IMR-90 (cell line): Measurements from ENCODE around the gene SLC17A9. TPM values are rescaled to one million over a fixed set of nuclear protein-coding genes. Genes with fewer than 3 reads are reported as not detected.

ENCODE experiments used
- ATAC-seq: fragments of 200-7000 bp; cut with Tn5 transposase; 2 replicates; pipeline ENCODE4 v1.9.1; 2020; ENCODE audit warnings: low read depth, mild to moderate bottlenecking, moderate library complexity
- BruUV-seq: library from RNA; stranded (reverse); fragments of 400-500 nt; replicated peaks from 2 replicates; lab custom pipeline; 2021; lab: Mats Ljungman, UMichigan
- CTCF ChIA-PET: fragments of 300-600 bp; formaldehyde crosslinking; extraction: SDS; loops from one replicate; lab custom pipeline; 2021; ENCODE audit warnings: antibody characterized with exemption; lab: Yijun Ruan, JAX
- POLR2A ChIA-PET: fragments of 300-600 bp; sonication (Branson Sonifier 250); formaldehyde crosslinking; loops from one replicate; lab custom pipeline; 2022; ENCODE audit warnings: antibody characterized with exemption; ENCODE audit not compliant: unreplicated experiment; lab: Charles Lee
- DNase-seq: peaks from one replicate; pipeline ENCODE4 v3.0.0; 2013
- H2AFZ ChIP-seq: replicated peaks from 2 replicates; pipeline ENCODE3; 2013; ENCODE audit warnings: low read length, mild to moderate bottlenecking; ENCODE audit not compliant: poor library complexity
- H2AK5ac ChIP-seq: 2 replicates; pipeline ENCODE4 v1.6.1; 2013; ENCODE audit warnings: low read depth, low read length, inconsistent platforms
- H2AK9ac ChIP-seq: replicated peaks from 2 replicates; pipeline ENCODE3; 2013; ENCODE audit warnings: mild to moderate bottlenecking, low read depth, low read length, moderate library complexity; ENCODE audit not compliant: poor library complexity
- H2BK120ac ChIP-seq: 2 replicates; pipeline ENCODE4 v1.6.1; 2013; ENCODE audit warnings: low read depth, low read length, inconsistent platforms
- H2BK15ac ChIP-seq: 3 replicates; pipeline ENCODE4 v1.6.1; 2013; ENCODE audit warnings: low read depth, low read length, inconsistent platforms
- H2BK20ac ChIP-seq: 2 replicates; pipeline ENCODE4 v1.6.1; 2013; ENCODE audit warnings: low read depth, mild to moderate bottlenecking, inconsistent platforms, low read length, moderate library complexity
- H2BK5ac ChIP-seq: 2 replicates; pipeline ENCODE4 v1.6.1; 2013; ENCODE audit warnings: mild to moderate bottlenecking, low read depth, low read length, inconsistent platforms; ENCODE audit not compliant: poor library complexity, severe bottlenecking
- H3K14ac ChIP-seq: replicated peaks from 2 replicates; pipeline ENCODE4 v1.6.1; 2013; ENCODE audit warnings: low read depth, low read length, inconsistent platforms
- H3K18ac ChIP-seq: 2 replicates; pipeline ENCODE4 v1.6.1; 2013; ENCODE audit warnings: low read depth, low read length, control low read depth
- H3K23ac ChIP-seq: 2 replicates; pipeline ENCODE4 v1.6.1; 2013; ENCODE audit warnings: low read depth, low read length, inconsistent platforms
- H3K27ac ChIP-seq: 2 replicates; pipeline ENCODE4 v1.5.1; 2013; ENCODE audit warnings: mild to moderate bottlenecking, control low read depth, low read length; ENCODE audit not compliant: insufficient read depth
- H3K27me3 ChIP-seq: 2 replicates; pipeline ENCODE4 v1.6.1; 2013; ENCODE audit warnings: low read length; ENCODE audit not compliant: control insufficient read depth, insufficient read depth
- H3K36me3 ChIP-seq: 2 replicates; pipeline ENCODE4 v1.6.1; 2013; ENCODE audit warnings: low read length, mixed read lengths; ENCODE audit not compliant: control insufficient read depth, insufficient read depth
- H3K4ac ChIP-seq: 2 replicates; pipeline ENCODE4 v1.6.1; 2013; ENCODE audit warnings: low read depth, low read length, inconsistent platforms
- H3K4me1 ChIP-seq: 2 replicates; pipeline ENCODE4 v1.6.1; 2013; ENCODE audit warnings: low read length, mixed read lengths; ENCODE audit not compliant: control insufficient read depth, insufficient read depth
- H3K4me2 ChIP-seq: 2 replicates; pipeline ENCODE4 v1.6.1; 2013; ENCODE audit warnings: low read depth, mild to moderate bottlenecking, control low read depth, low read length, moderate library complexity
- H3K4me3 ChIP-seq: 2 replicates; pipeline ENCODE4 v1.5.1; 2013; ENCODE audit warnings: low read depth, mild to moderate bottlenecking, control low read depth, low read length, moderate library complexity; ENCODE audit not compliant: insufficient read depth
- H3K56ac ChIP-seq: 2 replicates; pipeline ENCODE4 v1.6.1; 2013; ENCODE audit warnings: low read length, inconsistent platforms; ENCODE audit not compliant: insufficient read depth; ENCODE audit errors: extremely low read depth
- H3K79me1 ChIP-seq, 2 experiments: 2 replicates each; pipeline ENCODE4 v1.6.1; 2013; ENCODE audit warnings: low read length in 2 of 2, inconsistent platforms in 1 of 2, low read depth in 1 of 2
- H3K9ac ChIP-seq: 2 replicates; pipeline ENCODE4 v1.6.1; 2013; ENCODE audit warnings: low read depth, low read length, control low read depth
- H3K9me1 ChIP-seq: 2 replicates; pipeline ENCODE4 v1.6.1; 2013; ENCODE audit warnings: low read length, inconsistent platforms; ENCODE audit not compliant: insufficient read depth
- H3K9me3 ChIP-seq: 2 replicates; pipeline ENCODE4 v1.6.1; 2013; ENCODE audit warnings: low read length; ENCODE audit not compliant: control insufficient read depth, insufficient read depth
- H4K20me1 ChIP-seq: 2 replicates; pipeline ENCODE4 v1.6.1; 2013; ENCODE audit warnings: low read length, inconsistent platforms; ENCODE audit not compliant: insufficient read depth
- H4K5ac ChIP-seq: 2 replicates; pipeline ENCODE4 v1.6.1; 2013; ENCODE audit warnings: mild to moderate bottlenecking, low read depth, low read length, control low read depth
- H4K8ac ChIP-seq, 2 experiments: 2 replicates each; pipeline ENCODE4 v1.6.1; 2013; ENCODE audit warnings: low read depth in 2 of 2, low read length in 2 of 2, control low read depth in 1 of 2, inconsistent platforms in 1 of 2
- H4K91ac ChIP-seq: 2 replicates; pipeline ENCODE4 v1.6.1; 2013; ENCODE audit warnings: low read depth, low read length, inconsistent platforms; ENCODE audit not compliant: insufficient read depth
- CHD1 ChIP-seq: IDR thresholded peaks from 2 replicates; pipeline ENCODE4 v1.6.1; 2012; ENCODE audit warnings: low read depth, low read length, improper control_type of control experiment
- MAFK ChIP-seq: IDR thresholded peaks from 2 replicates; pipeline ENCODE4 v1.6.1; 2012; ENCODE audit warnings: low read depth, low read length, improper control_type of control experiment
- WGBS, 2 experiments: methylation state at CpG; one replicate each; pipeline versions ENCODE4 v1.1.5 to v1.1.7; 2013; ENCODE audit warnings: missing lambda C conversion rate in 2 of 2; ENCODE audit not compliant: insufficient read length in 1 of 2; ENCODE audit errors: extremely low coverage in 2 of 2; 5-methylcytosine and 5-hydroxymethylcytosine counted together
- dilution Hi-C: fragments of 300-500 bp; cut with HindIII; formaldehyde crosslinking; loops from one replicate; pipeline ENCODE4 v1.14.3; 2018; ENCODE audit warnings: low sequenced_read_pairs; ENCODE audit not compliant: unreplicated experiment
- in situ Hi-C: fragments of 300-500 bp; cut with MboI; formaldehyde crosslinking; loops from 3 replicates; pipeline ENCODE4 v1.14.3; 2019; ENCODE audit warnings: low sequenced_read_pairs, inconsistent platforms, mixed read lengths
- intact Hi-C: fragments of 100-400 bp; cut with micrococcal nuclease; formaldehyde crosslinking; loops from 2 replicates; pipeline ENCODE4 v1.10.0; 2022
- polyA plus RNA-seq, 3 experiments: library from polyadenylated mRNA; depleted of rRNA; stranded (reverse); fragments of >200 nt; gene quantifications; 2 replicates each; pipeline ENCODE4 v1.2.3, GENCODE V29; 2012; ENCODE audit warnings: low replicate concordance in 1 of 3
- total RNA-seq: library from RNA; depleted of rRNA; stranded (reverse); fragments of >200 nt; gene quantifications from 2 replicates; pipeline ENCODE4 v1.2.3, GENCODE V29; 2012

The SLC17A9 gene
- total and polyA plus RNA-seq, 2 of the 4 experiments (the other 2 are of a cell fraction), result 2.2 to 14.4 TPM

DNA sequence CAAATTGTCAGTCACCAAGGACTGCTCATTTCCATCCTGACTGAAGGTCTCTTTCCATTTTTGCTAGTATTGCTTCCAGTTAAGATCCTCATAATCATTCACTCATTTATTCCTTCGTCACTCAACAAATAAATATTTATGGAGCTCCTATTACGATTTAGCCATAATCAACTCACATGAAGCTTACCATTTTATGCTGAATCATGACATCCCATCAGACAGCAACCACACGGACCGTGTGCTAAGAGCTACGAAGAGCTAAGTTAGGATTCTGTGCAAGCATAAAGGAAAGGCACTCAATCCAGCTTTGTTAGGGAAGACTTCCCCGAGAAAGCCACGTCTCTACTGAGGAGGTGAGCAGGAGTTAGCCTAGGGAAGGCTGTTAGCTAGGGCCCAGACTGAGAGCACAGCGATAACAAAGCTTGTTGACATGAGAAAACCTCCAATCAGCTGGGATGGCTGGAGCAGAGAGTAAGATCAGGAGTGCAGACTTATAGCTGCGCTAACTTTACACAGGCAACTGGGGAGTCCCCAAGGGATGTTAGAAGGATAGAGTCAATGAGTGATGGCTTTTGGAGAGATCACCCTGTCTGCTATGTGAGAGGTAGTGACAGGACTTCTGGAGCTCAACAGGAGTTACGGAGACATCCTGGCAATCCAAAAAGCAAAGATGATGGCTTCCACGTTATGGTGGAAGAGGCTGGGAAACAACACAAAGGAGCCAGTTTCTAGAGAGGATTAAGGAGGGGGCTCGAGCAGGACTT is 17.1 kb upstream of the SLC17A9 start:
- no peak overlapping the region for H3K9ac ChIP-seq
- dilution Hi-C loops, result no loop called here
- H2BK120ac ChIP-seq, result no peak overlapping the region
- no peak overlapping the region for H2AFZ ChIP-seq
- peak overlapping the region; percentile 48 for H3K23ac ChIP-seq
- H3K4me2 ChIP-seq, result no peak overlapping the region
- no peak overlapping the region for H2AK5ac ChIP-seq
- H2BK5ac ChIP-seq, result no peak overlapping the region
- no peak for ATAC-seq
- intact Hi-C loops, result no loop called here
- H2AK9ac ChIP-seq, result peak overlapping the region; percentile 0
- BruUV-seq, result no TSS peak
- POLR2A ChIA-PET, result no interaction called here
- no peak overlapping the region for H3K14ac ChIP-seq
- peak overlapping the region; percentile 28; the same call in 1 of the 2 replicates for H3K27ac ChIP-seq
- no peaks in the 10 kb centered on the region for H3K9me3 ChIP-seq
- peaks cover 17% of the 10 kb centered on the region for H3K36me3 ChIP-seq
- H3K18ac ChIP-seq, result no peak overlapping the region
- peaks cover 3 to 59% of the 10 kb centered on the region in 2 experiments; a peak in 3 of 4 replicates for H3K79me1 ChIP-seq
- H4K20me1 ChIP-seq, result peaks cover 76% of the 10 kb centered on the region
- H2BK15ac ChIP-seq, result no peak overlapping the region
- in situ Hi-C loops, result no loop called here
- no peak overlapping the region for H3K4me3 ChIP-seq
- no peak overlapping the region for H4K91ac ChIP-seq
- peaks cover 14% of the 10 kb centered on the region for H3K4me1 ChIP-seq
- H4K8ac ChIP-seq, result peak overlapping the region; percentile 8 to 44; a peak in 2 of 4 replicates
- CTCF ChIA-PET, result no interaction called here
- no peak overlapping the region for H3K56ac ChIP-seq
- TF ChIP-seq MAFK (peak; percentile 56), CHD1 (no peak)
- 0 out of 2 replicates have a peak overlapping the region, but pooled peaks have one; percentile 7 for H3K4ac ChIP-seq
- no peak for DNase-seq
- WGBS, 2 experiments, result 73% methylated on average over 3 of the region's 12 CpGs; no CpG with 5 or more reads in 1 of the 2 experiments
- no peak overlapping the region for H2BK20ac ChIP-seq
- H4K5ac ChIP-seq, result no peak overlapping the region
- H3K27me3 ChIP-seq, result no peaks in the 10 kb centered on the region
- peaks cover 33% of the 10 kb centered on the region for H3K9me1 ChIP-seq
